Left renal pelvis (tissue), 4 donors: Measurements from ENCODE around the gene SLC41A3. TPM values are rescaled to one million over a fixed set of nuclear protein-coding genes. Genes with fewer than 3 reads are reported as not detected.
"Not testable (repeated sequence)": the region's sequence is repeated elsewhere in the genome, so short reads cannot be mapped to it uniquely, and the experiment has no call there.

Experiments
- DNase-seq, 4 donors: peaks; one replicate each; pipeline ENCODE4 v3.0.0-alpha.2; 2013; ENCODE audit warnings: low read depth in 4 of 4, low spot score in 3 of 4
- polyA plus RNA-seq, 4 donors: library from polyadenylated mRNA; unstranded; fragments of 120-200 nt; gene quantifications; one replicate each; pipeline ENCODE4 v1.2.1, GENCODE V29; 2013; ENCODE audit not compliant: insufficient read length in 4 of 4

SLC41A3 gene
- polyA plus RNA-seq, 4 donors: 71.9 to 92.4 (median 76.3) TPM

GRCh38 chr3:126056681-126057500 lies 27.0 kb downstream of the SLC41A3 start:
- DNase-seq: no peak

GRCh38 chr3:126056088-126056487 lies 27.8 kb downstream of the SLC41A3 start:
- no peak for DNase-seq

GRCh38 chr3:126054870-126055269 lies 29.1 kb downstream of the SLC41A3 start:
- DNase-seq: no peak

- no peak for DNase-seq
These were observed 29.9 kb downstream of the SLC41A3 start for GRCh38 chr3:126053949-126054569.

DNA sequence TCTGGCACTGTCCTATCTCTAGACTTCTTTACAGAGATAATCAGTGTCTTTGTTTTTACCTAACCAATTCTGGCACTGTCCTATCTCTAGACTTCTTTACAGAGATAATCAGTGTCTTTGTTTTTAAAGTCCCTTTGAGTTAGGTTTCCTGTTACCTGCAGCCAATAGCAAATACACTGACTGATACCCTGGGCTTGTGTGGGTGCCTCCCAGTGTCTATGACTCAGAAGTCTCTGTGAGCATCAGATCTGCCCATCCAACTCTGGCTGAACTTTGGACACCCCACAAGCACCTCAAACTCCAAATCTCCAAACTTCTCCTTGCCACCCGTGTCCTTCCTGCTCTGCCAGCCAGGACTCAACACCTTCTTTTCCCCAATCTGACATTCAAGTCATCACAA lies 30.4 kb downstream of the SLC41A3 start:
- DNase-seq: no peak

GRCh38 chr3:126052196-126053058 lies 31.5 kb downstream of the SLC41A3 start:
- DNase-seq: no peak

DNA sequence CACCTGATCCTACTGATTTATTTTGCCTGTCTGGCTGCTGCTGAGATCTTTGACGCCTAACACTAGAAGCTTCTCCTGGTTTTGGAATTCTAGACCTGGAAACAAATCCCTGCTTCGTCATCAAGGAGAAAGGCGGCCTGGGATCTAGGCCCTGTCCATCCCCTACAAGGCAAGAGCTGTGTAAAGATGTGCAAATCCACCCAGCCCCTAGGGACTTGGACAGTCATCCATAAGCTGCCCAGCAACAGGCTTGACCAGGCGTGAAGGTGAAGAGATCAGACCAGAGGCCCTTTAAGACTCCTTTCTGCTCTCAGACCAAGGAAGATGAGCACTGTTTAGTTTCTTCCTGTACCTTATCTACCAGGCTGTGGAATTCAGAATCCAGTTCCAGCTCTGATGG lies 32.2 kb downstream of the SLC41A3 start:
- no peak for DNase-seq

DNA sequence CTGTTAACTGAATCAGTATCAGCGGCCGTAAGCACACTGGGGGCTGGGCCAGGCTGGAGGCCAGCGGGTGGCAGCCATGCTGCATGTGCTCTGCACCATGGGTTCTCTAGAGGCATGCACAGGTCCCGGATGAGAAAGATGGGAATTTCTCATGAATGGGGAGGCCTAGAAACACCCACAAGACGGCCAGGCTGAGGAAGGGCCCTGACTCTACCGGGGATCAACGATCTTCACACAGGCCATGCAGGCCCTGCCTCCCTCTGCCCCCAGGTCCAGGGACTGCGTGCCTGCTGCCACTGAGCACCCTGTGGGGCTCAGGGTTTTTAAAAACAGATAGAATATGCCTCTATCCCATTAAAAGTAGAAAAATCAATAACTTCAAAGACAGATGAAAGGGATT lies 32.7 kb downstream of the SLC41A3 start:
- DNase-seq: no peak

DNA sequence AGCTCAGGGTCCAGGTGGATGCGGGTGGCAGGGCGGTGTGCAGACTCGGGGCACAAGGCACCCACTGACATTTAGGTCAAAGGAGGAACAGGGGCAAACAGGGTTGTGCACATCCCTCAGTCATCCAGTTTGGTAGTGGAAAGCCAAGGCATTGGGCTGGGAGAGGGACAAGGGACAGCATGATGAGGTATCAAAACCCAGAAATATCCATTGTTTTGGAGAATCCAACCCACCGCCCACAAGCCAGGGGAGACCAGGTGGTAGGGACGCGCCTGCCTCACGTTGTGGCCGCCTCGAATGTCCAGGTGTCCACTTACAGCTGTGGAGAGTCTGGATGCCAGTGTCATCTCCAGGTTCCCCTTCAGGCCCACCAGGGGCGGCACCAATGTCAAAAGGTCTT lies 33.3 kb downstream of the SLC41A3 start:
- no peak for DNase-seq

DNA sequence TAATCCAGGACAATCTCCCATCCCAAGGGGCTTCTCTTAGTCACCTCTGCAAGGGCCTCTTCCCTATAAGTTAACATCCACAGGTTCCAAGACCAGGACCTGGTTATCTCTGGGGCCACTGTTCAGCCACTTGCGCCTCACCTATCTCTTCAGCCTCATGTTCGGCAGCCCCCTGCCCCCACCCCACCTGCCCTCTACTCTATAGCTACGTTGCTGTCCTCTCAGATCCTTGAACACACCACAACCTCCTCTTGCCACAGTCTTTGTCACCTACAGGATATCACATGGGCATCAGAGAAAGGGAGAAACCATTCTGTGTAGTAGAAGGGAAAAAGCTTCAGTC lies 33.9 kb downstream of the SLC41A3 start:
- no peak for DNase-seq

- no peak for DNase-seq
These were observed 34.5 kb downstream of the SLC41A3 start for GRCh38 chr3:126049289-126050049.

DNA sequence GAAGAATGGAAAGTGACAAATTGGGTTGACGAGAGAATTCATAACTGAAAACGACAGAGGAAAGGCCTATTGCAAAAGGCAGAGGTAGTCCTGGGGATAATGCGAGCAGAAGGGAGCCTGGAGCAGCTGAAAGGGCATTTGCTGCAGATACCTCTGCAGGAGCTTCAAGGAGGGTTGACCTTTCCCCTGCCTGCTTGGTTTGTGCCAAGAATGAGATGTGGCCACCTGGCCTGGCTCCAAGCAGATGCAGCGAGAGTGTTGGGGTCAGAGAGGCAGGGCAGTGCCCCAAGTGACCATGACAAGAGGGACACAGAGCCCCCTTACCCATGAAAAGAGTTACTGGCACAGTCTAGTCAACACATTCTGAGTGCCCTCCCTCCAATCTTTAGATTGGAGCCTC lies 43.5 kb downstream of the SLC41A3 start:
- no peak for DNase-seq

DNA sequence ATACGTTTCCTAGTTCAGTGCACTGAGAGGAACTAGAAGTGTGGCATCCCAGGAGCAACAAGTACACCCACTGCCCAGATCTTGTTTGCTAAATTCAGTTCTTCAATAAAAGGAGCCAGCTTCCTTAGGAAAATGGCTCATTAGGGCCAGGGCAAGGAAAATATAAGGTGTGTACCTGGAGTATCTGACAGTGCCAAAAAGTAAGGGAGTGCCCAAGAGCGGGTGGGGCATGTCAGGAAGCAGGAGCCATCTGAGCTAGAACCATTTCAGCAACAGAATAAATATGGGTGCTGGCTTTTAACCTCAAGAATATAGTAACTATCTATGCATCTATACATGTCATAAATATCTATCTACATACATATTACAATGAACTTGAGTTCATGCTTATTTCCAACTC lies 44.1 kb downstream of the SLC41A3 start:
- DNase-seq: no peak

DNA sequence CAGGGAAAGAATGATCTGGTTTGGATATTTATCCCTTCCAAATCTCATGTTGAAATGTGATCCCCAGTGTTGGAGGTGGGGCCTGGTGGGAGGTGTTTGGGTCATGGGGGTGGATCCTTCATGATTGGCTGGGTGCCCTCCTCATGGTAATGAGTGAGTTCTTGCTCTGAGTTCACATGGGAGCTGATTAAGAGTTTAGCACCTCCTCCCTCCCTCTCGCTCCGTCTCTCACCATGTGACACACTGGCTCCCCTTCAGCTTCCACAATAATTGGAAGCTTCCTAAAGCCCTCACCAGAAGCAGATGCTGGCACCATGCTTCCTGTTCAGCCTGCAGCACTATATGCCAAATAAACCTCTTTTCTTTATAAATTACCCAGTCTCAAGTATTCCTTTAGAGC lies 45.1 kb downstream of the SLC41A3 start:
- not testable (repeated sequence) for DNase-seq

- no peak for DNase-seq
These were observed 47.8 kb downstream of the SLC41A3 start for GRCh38 chr3:126036056-126036549.

DNA sequence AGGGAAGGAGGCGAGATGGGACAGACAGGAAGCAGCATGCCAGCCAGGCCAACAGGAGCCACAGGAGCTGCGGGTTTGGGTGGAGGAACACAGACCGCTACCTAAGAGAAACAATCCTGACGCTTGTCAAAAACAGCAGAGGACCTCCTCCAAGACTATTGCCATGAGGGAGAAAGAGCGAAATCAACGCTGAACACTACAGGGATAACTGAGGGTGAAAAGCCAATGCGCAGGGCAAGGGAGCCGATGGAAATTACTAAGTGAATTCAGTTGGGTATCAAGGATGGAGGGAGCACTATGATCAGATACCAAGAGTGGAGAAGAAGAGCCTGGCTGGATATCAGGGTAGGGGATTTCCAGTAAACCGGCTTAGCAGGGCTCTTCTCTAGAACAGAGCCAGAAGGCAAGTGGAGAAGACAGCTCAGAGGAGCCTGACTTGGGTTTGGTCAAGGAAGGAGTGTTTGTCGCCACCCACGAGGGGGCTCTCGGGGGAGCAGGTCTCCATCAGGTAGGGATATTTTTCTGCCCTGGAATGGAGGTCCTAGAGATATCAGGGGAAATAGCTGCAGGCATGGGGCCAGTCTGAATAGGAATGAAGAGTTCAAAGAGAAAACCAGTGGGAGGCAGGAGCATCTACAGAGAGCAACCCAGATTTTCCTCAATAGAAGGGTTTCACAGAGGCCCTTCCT lies 48.4 kb downstream of the SLC41A3 start:
- DNase-seq: no peak

- no peak for DNase-seq
These were observed 49.2 kb downstream of the SLC41A3 start for GRCh38 chr3:126034481-126035361.

GRCh38 chr3:126033765-126034164 lies 50.2 kb downstream of the SLC41A3 start:
- DNase-seq: no peak
